ENCODE results near the gene SACM1L.

DNA sequence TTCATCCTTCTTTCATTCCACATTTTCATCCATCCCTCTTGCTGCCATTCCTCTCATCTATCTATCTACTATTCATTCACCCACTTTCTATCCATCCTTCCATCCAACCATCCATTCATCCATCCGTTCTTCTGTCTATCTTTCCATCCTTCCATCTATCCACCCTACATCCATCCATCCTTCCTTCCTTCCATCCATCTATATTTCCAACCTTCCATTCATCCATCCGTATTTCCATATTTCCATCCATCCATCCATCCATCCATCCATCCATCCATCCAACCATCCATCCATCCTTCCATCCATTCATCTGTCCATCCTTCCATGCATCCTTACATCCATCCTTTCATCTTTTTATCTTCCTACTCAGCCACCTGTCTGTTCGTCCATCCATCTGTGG is 93.2 kb downstream of the SACM1L start:
- TF ChIP-seq POLR2AphosphoS5 (IDR thresholded peaks at IDR 0.05; ENCODE audit: low read depth, low read length) (no peak), POLR2A (IDR thresholded peaks at IDR 0.05; ENCODE audit: low read depth, low read length) (no peak), TAF1 (IDR thresholded peaks at IDR 0.05; ENCODE audit: borderline replicate concordance, low read depth, low read length) (no peak)
